Activated CD8-positive, alpha-beta T cell treated with anti-CD3 and anti-CD28 coated beads for 36 hours (primary cell): ENCODE results near the gene PFKFB3. TPM values are rescaled to one million over a fixed set of nuclear protein-coding genes. Genes with fewer than 3 reads are reported as not detected.
A peak's percentile ranks its signal among the peaks of the same experiment; 100 is the strongest.

Experiments
- ATAC-seq: fragments of 200-7000 bp; cut with Tn5 transposase; one replicate; pipeline ENCODE4 v1.10.0; 2021; ENCODE audit warnings: mild to moderate bottlenecking, moderate library complexity
- CTCF ChIA-PET: fragments of 350-600 bp; sonication (Branson Sonifier 250); formaldehyde crosslinking; loops from one replicate; lab custom pipeline; 2021; ENCODE audit warnings: antibody characterized with exemption; lab: Charles Lee
- POLR2A ChIA-PET: fragments of 350-600 bp; sonication (Branson Sonifier 250); formaldehyde crosslinking; loops from one replicate; lab custom pipeline; 2021; ENCODE audit warnings: antibody characterized with exemption; lab: Charles Lee
- DNase-seq: peaks from one replicate; pipeline ENCODE4 v3.0.0-alpha.2; 2020
- H3K27ac Mint-ChIP-seq: one replicate; pipeline ENCODE4 v1.8.0; 2021; ENCODE audit warnings: mild to moderate bottlenecking, mixed read lengths
- H3K27me3 Mint-ChIP-seq: one replicate; pipeline ENCODE4 v1.8.0; 2021; ENCODE audit warnings: mixed read lengths
- H3K36me3 Mint-ChIP-seq: one replicate; pipeline ENCODE4 v1.8.0; 2021; ENCODE audit warnings: low read depth, mixed read lengths
- H3K4me1 Mint-ChIP-seq: one replicate; pipeline ENCODE4 v1.8.0; 2021; ENCODE audit warnings: low read depth, mixed read lengths
- H3K4me3 Mint-ChIP-seq: one replicate; pipeline ENCODE4 v1.8.0; 2021; ENCODE audit warnings: mild to moderate bottlenecking, moderate library complexity, mixed read lengths
- H3K9me3 Mint-ChIP-seq: one replicate; pipeline ENCODE4 v1.8.0; 2021; ENCODE audit warnings: mixed read lengths
- intact Hi-C: fragments of 100-400 bp; cut with micrococcal nuclease; formaldehyde crosslinking; loops from one replicate; pipeline ENCODE4 v1.10.0; 2022
- total RNA-seq, 2 experiments: library from RNA; stranded (reverse); gene quantifications; one replicate each; pipeline ENCODE4 v1.2.3, GENCODE V29; 2021
- TF ChIP-seq, protein P1 (sequence below): fragments of 200-600 bp; IDR thresholded peaks from one replicate; pipeline ENCODE4 v1.8.0; 2022; ENCODE audit warnings: antibody characterized with exemption, mild to moderate bottlenecking

Gene PFKFB3
- total RNA-seq, 2 experiments from 2014 or later, result 107 to 117 TPM

DNA sequence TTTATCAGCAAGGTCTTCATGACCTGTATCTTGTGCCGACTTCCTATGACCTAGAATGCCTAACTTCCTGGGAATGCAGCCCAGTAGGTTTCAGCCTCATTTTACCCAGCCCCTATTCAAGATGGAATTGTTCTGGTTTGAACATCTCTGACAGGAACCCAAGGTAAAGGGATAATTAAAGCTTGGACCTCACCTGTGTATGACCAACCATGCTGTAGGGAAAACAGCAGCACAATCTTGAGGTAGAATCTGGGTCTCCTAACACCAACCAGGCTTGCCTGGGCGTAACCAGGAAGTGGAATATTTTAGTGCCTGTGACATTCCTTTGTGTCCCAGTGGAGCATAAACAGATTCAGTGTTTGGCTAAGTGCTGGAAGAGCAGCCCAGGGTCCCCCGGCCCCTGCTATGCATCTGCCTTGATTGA lies 94.1 kb downstream of the PFKFB3 start:
- intact Hi-C loops, result no loop called here
- H3K9me3 Mint-ChIP-seq, result peaks cover 15% of the 10 kb centered on the region
- no peak for DNase-seq
- no peak overlapping the region for H3K4me3 Mint-ChIP-seq
- peaks cover 29% of the 10 kb centered on the region for H3K36me3 Mint-ChIP-seq
- TF ChIP-seq, protein P1, sequence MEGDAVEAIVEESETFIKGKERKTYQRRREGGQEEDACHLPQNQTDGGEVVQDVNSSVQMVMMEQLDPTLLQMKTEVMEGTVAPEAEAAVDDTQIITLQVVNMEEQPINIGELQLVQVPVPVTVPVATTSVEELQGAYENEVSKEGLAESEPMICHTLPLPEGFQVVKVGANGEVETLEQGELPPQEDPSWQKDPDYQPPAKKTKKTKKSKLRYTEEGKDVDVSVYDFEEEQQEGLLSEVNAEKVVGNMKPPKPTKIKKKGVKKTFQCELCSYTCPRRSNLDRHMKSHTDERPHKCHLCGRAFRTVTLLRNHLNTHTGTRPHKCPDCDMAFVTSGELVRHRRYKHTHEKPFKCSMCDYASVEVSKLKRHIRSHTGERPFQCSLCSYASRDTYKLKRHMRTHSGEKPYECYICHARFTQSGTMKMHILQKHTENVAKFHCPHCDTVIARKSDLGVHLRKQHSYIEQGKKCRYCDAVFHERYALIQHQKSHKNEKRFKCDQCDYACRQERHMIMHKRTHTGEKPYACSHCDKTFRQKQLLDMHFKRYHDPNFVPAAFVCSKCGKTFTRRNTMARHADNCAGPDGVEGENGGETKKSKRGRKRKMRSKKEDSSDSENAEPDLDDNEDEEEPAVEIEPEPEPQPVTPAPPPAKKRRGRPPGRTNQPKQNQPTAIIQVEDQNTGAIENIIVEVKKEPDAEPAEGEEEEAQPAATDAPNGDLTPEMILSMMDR, result no peak
- H3K4me1 Mint-ChIP-seq, result peaks cover 67% of the 10 kb centered on the region
- ATAC-seq, result no peak
- H3K27me3 Mint-ChIP-seq, result no peaks in the 10 kb centered on the region
- ChIA-PET POLR2A (interaction anchor here (0.6 kb wide), 1 partner anchor 236 kb away, joined by 4 read pairs; no protein-coding TSS in a partner anchor), CTCF (no interaction called here)
- peak overlapping the region; percentile 83 for H3K27ac Mint-ChIP-seq

DNA sequence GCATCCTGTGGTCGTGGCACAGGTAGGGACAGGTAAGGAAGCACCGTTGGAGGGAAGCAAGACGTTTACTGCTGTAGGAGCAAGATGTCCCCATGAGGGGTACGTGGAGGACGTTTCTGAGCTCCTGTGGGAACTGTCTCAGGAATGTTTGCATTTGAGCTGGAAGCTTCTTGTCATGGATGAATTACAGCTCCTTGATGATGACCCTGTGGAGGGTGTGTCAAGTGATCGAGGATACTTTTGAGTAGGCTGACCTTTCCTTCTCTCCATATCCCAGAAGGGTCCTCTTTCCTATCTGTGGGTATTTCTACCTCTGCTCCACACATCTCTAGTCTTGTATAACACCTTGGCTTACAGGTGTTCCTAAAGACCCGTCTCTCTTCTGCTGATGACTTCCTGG lies 94.8 kb downstream of the PFKFB3 start:
- Mint-ChIP-seq H3K9me3 (peaks cover 15% of the 10 kb centered on the region), H3K27ac (peak overlapping the region; percentile 29), H3K4me1 (peaks cover 62% of the 10 kb centered on the region), H3K27me3 (no peaks in the 10 kb centered on the region), H3K4me3 (no peak overlapping the region), H3K36me3 (peaks cover 29% of the 10 kb centered on the region)
- TF ChIP-seq, protein P1, result no peak
- DNase-seq (no peak), ATAC-seq (no peak)
- CTCF ChIA-PET, result interaction anchor here (1.7 kb wide), 1 partner anchor 104 kb away, joined by 7 read pairs; no protein-coding TSS in a partner anchor
- intact Hi-C loops, result no loop called here
- POLR2A ChIA-PET, result interaction anchor here (0.6 to 1.1 kb wide), 2 partner anchors 50 to 236 kb away, joined by 4 read pairs; no protein-coding TSS in a partner anchor

DNA sequence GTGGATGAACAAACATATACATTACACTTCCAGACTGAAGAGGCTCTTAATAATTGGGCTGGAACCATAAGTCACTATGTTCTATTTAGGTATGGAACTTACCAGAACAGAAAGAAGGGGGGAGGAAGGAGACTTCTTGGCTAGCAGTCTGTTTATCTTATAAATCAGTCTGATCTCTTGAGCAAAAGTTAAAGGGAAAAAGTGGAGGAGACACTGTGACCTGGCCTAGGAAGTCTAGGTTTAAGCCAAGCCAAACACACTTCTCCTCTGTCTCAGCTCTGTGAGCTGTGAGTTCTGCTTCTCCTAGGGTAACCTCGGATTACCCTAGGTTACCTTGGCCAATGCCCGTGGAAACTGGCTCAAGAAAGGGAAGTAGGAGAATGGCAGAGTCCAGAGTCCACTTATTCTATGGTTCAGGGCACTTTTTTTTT lies 95.2 kb downstream of the PFKFB3 start:
- H3K27ac Mint-ChIP-seq, result peak overlapping the region; percentile 29
- POLR2A ChIA-PET, result interaction anchor here (1.1 kb wide), 1 partner anchor 49 kb away, joined by 4 read pairs; no protein-coding TSS in a partner anchor
- TF ChIP-seq, protein P1, result no peak

DNA sequence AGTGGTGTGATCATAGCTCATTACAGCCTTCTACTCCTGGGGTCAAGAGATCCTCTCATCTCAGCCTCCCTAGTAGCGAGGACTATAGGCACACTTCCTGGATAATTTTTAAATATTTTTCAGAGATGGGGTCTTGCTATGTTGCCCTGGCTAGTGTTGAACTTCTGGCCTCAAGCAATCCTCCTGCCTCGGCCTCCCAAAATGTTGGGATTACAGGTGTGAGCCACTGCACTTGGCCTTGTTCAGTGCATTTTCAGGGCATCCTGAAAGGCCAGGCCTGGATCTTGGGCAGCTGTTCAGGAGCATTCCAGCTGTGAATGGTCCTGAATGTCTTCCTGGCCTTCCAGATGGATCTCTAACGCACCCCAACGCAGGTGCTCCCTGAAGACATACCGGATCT lies 95.7 kb downstream of the PFKFB3 start:
- Mint-ChIP-seq H3K27ac (no peak overlapping the region), H3K9me3 (peaks cover 15% of the 10 kb centered on the region), H3K4me1 (peaks cover 55% of the 10 kb centered on the region), H3K36me3 (peaks cover 29% of the 10 kb centered on the region), H3K27me3 (no peaks in the 10 kb centered on the region), H3K4me3 (no peak overlapping the region)
- intact Hi-C loops, result no loop called here
- CTCF ChIA-PET, result interaction anchor here (1.7 kb wide), 1 partner anchor 103 kb away, joined by 7 read pairs; no protein-coding TSS in a partner anchor
- ATAC-seq (no peak), DNase-seq (no peak)
- POLR2A ChIA-PET, result interaction anchor here (1.1 kb wide), 1 partner anchor 49 kb away, joined by 4 read pairs; no protein-coding TSS in a partner anchor
- TF ChIP-seq, protein P1, result no peak

More for the DNA sequence above, 95.2 kb downstream of the PFKFB3 start:
- peaks cover 57% of the 10 kb centered on the region for H3K4me1 Mint-ChIP-seq
- CTCF ChIA-PET, result interaction anchor here (1.7 kb wide), 1 partner anchor 104 kb away, joined by 7 read pairs; no protein-coding TSS in a partner anchor
- H3K36me3 Mint-ChIP-seq, result peaks cover 29% of the 10 kb centered on the region
- H3K27me3 Mint-ChIP-seq, result no peaks in the 10 kb centered on the region
- DNase-seq (no peak), ATAC-seq (no peak)
- intact Hi-C loops, result no loop called here
- H3K9me3 Mint-ChIP-seq, result peaks cover 15% of the 10 kb centered on the region
- H3K4me3 Mint-ChIP-seq, result no peak overlapping the region

DNA sequence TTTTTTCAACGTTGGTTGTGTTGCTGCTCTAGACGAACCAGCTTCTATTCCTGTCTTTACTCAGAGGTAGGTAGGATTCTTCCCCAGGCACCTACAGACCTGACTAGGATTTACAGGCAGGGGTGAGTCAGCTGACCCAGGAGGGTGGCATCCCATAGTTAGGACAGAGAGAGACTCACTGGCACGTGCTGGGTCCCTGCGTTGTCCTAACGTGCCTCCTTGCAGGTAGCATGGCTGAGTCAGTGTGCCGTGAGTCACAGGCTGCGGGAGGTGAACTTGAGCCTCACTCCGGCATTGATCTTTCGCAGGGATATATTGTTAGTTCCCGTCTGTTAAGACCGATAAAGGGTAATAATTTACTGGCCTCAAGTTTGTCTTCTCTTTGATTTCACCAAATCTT lies 96.5 kb downstream of the PFKFB3 start:
- intact Hi-C loops, result no loop called here
- no peak for ATAC-seq
- POLR2A ChIA-PET, result interaction anchor here (1.6 kb wide), 1 partner anchor 97 kb away, joined by 4 read pairs; no protein-coding TSS in a partner anchor
- TF ChIP-seq, protein P1, result no peak
- Mint-ChIP-seq H3K27ac (peak overlapping the region; percentile 81), H3K27me3 (no peaks in the 10 kb centered on the region), H3K4me3 (no peak overlapping the region), H3K9me3 (peaks cover 8% of the 10 kb centered on the region), H3K4me1 (peaks cover 51% of the 10 kb centered on the region), H3K36me3 (peaks cover 21% of the 10 kb centered on the region)
- DNase-seq, result peak; percentile 42
- CTCF ChIA-PET, result interaction anchor here (1.6 to 1.7 kb wide), 3 partner anchors 15 to 102 kb away, joined by 4 to 8 read pairs (median 7); partner anchors contain the start of gene PFKFB3
